GM21447 (cell line): Measurements from ENCODE around the gene SYF2.
A peak's percentile ranks its signal among the peaks of the same experiment; 100 is the strongest.
"Not testable (repeated sequence)": the region's sequence is repeated elsewhere in the genome, so short reads cannot be mapped to it uniquely, and the experiment has no call there.

Source experiments
- ATAC-seq: cut with Tn5 transposase; IDR thresholded peaks from one replicate; pipeline ENCODE4 v1.9.1; 2021; ENCODE audit not compliant: unreplicated experiment

SYF2 gene

DNA sequence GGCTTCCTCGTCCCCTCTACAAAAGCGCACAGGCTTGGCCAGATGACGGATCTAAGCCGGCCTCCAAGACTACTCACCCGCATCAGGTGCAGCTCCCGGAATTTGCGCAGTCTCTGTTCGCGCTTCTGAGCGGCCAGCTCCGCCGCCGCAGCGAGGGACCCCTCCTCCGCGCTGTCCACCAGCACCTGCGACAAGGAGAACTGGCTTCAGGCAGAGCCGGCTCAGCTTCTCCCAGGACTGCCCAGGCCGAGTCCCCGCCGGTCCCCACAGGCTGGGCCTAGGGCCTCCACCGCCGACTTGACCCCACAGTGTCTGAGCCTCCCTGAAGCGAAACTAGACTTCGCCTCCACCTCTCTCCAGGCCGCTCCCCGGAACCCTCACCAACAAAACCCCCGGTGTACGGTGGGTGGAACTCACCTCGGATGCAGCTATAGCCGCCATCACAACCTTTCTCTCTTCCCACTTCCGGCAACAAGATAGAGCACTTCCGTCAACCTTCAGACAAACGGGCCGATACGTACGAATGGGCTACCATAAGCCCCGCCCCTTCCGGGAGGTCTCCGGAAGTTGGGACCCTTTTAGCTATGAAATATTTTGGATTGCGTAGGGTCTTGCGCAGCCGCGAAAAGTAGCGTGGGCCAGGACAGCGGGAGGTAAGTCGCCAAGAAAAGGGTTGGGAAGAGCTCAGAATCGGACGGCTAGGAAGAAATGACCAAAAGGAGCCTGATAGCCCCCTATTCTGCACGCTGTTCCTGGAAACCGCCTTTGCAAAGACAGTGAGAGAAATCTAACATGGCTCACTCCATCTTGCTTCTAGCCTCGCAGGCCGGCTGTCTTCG is at the start of gene SYF2:
Gene SYF2, minus strand, starts transcription at position 476 of the 839 bp plus-strand sequence. Its CDS starts 35 bp downstream, at position 441.
- peak; percentile 69 for ATAC-seq

DNA sequence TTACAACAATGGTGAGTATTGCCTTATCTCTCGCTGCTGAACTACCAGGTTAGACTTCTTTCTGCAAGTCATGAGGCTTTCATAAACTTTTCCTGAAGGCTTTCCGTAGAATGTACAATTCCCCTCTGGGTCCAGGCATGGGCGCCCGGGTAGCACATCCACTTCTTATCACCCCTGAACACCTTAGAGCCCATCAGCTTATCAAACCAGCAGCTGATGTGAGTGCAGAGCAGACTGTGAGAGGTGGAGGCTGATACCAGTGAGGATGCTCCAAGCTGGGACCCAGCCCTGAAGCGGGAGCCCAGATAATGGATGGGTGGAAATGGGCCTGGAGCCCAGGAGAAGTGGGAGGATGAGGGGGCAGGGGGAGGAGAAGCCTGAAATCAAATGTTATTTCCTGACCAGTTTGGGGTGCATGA is 47.4 kb upstream of the SYF2 start:
- ATAC-seq = not testable (repeated sequence)

DNA sequence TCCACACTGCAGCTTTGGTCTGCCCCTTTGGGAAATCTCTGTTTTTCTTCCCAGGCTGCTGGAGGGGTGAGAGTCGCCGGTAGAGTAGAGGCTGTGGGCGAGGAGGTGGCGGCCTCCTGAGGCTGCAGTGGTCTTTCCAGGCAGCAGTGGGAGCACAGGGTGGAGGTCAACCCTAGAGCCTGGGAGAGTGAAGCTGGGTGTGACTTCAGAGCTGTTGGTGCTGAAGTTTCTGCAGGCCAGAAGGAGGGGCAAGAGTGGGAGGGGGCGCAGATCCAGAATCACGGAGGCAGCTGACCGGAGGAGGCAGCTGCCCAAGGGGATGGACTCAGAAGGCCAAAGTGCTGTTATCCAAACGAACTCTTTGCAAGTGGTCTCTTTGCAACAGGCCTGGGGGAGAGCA is 46.5 kb upstream of the SYF2 start:
- not testable (repeated sequence) for ATAC-seq

DNA sequence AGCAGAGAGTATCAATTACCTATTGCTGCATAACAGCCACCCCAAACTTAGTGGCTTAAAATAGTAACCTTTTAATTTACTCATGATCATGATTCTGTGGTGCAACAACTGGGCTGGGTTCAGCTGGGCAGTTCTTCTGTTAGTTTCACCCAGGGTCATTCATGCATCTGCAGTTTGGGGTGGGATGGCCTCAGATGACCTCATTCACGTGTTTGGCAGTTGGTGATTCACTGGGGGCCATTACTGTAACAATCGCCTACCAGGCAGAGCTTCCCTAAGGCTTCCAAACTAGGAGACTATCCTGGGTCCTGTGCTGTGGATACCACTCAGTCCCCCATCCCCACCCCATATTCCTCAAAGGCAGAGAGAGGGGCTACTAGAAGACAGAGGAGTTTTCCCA is 46.1 kb upstream of the SYF2 start:
- ATAC-seq = not testable (repeated sequence)

DNA sequence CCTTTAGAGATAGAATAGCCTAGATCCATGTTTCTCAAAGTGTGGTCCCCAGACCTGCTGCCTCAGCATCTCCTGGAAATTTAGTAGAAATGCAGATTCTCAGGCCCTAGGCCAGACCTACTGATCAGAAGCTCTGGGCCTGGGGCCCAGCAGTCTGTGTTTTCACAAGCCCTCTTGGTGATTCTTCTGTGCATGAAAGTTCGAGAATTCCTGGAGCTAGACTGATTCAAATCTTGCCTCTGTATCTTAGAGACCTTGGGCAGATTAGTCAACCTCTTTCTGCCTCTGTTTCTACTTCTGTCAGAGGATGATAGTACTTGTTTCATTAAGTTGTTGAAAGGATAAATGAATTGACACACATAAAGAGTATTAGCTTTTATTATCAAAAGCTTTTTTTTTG is 45.0 kb upstream of the SYF2 start:
- ATAC-seq = not testable (repeated sequence)

DNA sequence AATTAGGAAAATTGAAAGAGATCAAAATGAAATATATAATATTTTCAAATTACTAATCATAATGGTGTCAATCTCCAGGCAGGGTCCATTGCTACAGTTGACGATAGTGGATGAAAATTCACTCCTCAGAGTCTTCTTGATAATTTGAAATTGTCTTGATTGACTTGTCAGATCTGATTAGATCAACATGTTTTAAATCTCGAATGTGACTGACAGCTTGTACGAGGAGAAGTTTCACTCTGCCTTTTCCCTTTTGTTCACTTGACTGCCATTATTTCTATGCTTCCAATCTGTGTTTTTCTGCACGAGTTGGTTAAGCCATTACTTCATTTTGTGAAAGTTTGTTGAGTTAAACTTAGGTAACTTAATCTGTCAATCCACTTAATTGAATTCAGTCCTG is 43.3 kb upstream of the SYF2 start:
- not testable (repeated sequence) for ATAC-seq

DNA sequence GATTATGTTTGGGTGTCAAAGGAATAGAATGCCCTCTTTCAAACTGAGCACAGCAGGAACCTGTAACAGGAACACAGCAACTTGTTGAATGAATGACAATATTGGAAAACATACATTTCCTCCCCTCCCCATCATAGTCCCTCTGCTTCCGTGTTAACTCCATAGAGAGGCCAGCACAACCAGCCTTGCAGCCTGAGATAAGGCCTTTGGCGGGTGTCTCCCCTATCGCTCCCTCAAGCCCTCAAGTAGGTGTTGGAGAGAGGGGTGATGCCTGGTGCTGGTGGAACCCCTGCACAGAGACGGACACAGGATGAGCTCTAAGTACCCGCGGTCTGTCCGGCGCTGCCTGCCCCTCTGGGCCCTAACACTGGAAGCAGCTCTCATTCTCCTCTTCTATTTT is 39.9 kb upstream of the SYF2 start, which contains the start of gene RHD:
Gene RHD, plus strand, starts transcription at position 272 of the 400 bp plus-strand sequence. Its CDS starts 39 bp downstream, at position 311.
- not testable (repeated sequence) for ATAC-seq

DNA sequence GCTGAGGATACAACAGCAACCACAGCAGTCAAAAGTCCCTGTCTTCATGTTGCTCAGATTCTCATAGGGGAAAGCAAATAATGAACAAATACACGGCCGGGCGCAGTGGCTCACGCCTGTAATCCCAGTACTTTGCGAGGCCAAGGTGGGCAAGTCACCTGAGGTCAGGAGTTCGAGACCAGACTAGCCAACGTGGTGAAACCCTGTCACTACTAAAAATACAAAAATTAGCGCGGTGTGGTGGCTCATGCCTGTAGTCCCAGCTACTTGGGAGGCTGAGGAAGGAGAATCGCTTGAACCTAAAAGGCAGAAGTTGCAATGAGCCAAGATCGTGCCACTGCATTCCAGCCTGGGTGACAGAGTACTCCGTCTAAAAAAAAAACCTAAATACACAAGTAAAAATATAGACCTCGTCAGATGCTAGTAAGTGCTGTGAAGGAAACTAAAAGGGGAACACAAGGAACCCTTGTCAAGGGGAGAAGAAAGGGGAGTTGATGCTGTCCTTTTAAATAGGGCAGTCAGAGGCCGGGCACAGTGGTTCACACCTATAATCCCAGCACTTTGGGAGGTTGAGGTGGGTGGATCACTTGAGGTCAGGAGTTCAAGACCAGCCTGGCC is 36.0 kb upstream of the SYF2 start:
- ATAC-seq = not testable (repeated sequence)

DNA sequence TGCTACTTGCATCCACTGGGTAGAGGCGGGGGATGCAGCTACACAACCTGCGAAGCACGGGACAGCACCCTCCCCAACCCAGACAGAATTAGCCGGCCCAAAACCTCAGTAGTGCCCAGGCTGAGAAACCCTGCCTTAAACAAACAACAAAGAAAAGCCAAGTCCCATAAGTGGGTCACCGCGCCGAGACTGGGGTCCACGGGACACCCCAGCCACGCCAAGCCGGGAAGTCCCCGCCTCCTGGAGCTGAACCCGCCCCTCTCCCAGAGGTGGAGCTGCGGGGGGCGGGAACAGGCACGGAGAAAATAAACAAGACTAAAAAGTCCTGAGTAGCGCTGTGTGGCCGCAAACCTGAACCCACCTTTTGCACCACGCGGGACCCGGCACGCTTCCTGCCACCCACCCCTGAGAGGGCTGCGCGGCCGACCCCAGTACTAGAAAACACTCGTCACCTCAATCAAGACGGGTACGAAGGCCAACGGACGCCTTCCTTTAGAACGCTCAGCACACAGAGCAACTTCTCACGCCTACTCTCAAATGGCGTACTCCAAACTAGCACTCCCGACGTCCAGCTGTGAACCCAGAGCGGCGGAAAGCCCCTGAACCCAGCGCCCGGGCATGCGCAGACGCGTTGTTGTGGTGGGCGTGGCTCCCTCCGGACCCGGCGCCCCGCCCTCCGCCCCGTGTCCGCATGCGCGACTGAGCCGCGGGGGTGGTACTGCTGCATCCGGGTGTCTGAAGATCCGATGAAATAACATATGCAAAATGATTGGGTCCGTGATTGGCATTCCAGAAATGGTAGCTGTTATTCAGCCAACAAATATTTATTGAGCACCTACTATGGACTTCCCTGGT is 35.2 kb upstream of the SYF2 start:
- peak; percentile 60 for ATAC-seq

DNA sequence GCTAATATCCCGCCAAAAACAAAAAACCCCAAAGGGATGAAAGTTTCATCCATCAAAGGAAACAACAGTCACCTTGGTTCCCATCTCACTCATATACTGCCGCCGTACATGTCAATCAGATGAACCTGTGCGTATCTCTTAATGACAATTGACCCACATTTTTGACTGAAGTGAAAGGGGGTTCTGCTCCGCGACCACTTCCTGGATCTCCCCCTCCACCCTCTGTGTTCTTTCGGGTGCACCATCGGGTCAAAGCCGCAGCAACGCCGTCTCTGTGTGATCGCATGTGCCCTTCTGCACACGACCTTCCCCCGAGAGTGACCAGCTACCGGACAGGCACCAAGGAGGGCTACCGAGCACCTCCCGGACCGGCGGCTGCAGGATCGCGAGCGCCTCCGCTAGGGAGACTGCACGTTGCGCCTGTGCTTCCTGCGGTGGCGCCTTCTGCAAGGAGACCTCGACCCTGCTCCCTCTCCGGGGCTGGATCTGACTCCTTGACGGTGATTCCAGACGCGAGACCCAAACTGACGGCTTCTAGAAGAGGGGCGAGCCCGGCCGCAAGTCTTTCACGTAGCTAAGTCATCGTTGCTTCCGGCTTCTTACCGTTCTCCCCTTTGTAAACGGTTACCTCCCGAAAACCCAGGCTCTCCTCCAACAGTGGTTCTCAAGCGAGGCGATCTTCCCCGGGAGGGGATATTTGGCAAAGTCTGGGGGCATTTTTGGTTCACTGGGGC is 34.4 kb upstream of the SYF2 start:
- peak; percentile 14 for ATAC-seq

DNA sequence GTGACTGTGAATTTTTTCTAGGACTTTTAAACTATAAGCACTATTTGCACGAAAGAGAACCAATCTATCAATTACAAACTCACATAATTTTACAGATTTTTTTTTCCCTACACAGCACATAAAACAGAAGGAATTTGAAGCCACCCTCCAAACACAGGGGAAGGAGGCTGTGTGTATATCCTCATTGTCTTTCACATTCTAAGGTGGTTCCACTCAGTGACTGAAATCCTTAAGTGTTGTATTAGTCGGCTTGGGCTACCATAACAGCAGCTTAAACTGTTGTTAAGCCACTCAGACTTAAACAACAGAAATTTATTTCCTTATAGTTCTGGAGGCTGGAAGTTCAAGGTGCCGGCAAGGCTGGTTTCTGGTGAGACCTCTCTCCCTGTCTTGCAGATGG is 28.0 kb upstream of the SYF2 start:
- not testable (repeated sequence) for ATAC-seq

DNA sequence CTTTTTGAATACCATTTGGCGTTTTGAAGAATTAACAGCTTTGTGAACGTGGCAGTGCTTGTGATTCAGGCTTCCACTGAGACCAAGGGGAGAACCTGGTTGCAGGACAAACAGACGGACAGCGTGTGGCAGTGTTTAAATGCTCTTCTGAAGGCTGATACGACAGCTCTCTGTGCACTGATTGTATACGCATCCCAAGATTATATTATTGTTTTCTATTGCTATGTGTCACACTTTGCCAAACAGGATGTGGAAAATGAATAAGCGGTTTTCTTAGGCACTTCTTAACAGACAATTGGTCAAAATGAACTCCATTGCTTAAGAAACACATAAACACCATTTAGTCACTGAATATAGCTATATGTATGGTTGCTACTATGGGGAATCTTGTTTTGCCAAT is 27.5 kb upstream of the SYF2 start:
- not testable (repeated sequence) for ATAC-seq

DNA sequence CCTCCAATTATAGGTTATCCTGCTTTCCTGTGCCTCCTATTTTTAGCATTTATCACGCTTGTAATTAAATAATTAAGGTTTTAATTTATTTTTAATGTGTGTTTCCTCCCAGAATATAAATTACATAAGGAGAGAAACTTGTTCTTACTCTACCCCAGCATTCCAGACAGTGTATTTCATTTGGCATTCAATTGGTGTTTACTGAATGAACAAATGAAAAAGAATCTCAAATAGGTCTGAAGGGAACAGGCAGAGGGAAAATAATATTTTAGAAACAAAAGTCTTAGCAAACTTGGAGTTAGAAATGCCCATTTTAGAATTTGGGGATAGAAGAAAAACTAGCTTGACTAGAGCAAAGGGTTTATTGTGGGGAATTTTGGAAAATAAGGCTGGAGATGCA is 24.9 kb upstream of the SYF2 start:
- no peak for ATAC-seq

DNA sequence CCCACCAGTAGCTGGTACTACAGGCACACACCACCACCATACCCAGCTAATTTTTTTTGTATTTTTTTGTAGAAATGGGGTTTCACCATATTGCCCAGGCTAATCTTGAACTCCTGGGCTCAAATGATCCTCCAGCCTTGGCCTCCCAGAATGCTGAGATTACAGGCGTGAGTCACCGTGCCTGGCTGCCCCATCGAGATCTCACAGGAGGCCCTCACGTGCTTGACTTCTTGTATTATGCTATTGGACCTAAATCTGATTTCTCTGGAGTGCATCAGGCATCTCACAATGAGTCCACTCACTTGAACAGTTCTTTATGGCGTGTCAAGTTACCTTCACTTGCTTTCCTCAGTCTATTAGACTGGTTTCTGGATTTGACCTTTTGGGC is 24.3 kb upstream of the SYF2 start:
- no peak for ATAC-seq

DNA sequence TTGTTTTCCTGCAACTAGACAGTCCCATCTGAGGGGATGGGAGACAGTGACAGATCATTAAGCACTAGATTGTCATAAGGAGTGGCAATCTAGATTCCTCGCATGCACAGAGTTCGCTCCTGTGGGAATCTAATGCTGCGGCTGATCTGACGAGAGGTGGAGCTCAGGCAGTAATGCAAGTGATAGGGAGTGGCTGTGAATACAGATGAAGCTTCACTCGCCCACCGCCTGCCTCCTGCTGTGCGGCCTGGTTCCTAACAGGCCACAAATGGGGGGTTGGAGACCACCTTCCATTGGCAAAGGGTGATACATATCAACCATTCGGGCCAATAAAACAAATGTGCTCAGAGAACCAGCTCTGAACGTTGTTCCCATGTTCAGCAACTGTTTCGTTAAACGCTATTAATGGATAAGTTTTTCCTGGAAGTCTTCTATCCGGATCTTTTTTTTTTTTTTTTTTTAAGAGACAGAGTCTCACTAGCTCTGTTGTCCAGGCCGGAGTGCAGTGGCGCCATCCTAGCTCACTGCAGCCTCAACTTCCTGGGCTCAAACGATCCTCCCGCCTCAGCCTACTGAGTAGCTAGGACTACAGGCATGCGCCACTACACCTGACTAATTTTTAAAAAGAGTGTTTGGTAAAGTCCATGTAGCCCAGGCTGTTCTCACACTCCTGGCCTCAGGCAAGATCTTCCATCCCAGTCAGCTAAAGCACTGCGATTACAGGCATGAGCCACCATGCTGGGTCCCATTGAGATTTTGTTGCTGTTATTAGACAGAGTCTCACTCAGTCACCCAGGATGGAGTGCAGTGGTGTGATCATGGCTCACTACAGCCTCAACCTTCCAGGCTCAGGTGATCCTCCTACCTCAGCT is 23.6 kb upstream of the SYF2 start:
- ATAC-seq = no peak

DNA sequence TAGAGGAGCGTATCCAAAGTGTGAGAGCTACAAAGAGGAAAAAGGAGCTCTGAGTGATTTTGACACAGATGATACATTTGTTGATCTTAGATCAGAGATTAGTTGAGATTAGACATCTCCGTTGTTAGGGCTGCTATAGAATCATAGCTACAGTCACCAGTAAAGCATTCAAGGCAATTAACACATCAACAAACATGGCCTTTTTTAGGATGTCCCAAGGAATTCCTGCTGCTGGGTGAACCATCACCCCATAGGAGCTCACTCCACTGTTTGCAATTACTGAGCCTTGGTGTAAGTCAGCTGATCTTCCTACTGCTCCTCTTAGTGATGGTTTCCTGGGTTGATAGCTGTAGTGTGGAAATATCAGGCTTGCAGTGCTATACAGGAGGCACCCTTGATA is 21.6 kb upstream of the SYF2 start:
- no peak for ATAC-seq

DNA sequence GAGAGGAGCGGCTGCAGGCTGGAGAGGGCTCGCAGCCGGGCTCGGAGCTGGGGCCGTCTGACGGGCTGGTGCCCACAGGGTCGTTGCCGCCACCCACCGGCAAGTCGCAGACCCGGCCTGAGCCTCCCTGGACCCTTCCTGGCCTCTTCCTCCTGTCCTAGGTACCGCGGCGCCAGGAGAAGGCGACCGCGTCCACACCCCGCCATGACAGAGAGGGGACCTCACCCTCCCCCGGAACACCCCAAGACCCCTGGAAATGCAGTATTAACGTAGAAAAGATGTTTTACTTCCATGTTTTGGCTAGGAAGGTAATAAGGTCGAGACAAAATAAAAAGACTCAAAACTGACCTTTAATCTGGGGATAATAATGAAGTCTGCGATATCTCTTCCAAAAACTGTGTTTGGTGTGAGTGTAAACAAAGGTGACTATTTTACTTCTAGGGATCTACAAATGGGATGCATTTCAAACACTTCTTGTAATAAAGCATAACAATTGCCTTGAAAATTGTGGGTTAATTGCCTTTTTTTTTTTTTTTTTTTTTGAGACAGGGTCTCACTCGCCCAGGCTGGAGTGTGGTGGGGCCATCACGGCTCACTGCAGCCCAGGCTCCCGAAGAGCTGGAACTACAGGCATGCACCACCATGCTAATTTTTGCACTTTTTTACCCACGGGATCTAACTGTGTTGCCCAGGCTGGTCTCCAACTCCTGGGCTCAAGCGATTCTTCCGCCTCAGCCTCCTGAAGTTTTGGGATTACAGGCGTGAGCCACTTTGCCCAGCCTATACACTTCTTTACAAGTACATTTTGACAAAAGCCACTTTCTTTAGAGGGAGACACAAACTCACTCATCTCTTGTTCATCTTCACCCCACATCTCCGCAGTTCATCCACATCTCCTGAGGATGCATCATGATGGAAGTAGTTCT is 15.8 kb upstream of the SYF2 start:
- ATAC-seq = peak; percentile 41

DNA sequence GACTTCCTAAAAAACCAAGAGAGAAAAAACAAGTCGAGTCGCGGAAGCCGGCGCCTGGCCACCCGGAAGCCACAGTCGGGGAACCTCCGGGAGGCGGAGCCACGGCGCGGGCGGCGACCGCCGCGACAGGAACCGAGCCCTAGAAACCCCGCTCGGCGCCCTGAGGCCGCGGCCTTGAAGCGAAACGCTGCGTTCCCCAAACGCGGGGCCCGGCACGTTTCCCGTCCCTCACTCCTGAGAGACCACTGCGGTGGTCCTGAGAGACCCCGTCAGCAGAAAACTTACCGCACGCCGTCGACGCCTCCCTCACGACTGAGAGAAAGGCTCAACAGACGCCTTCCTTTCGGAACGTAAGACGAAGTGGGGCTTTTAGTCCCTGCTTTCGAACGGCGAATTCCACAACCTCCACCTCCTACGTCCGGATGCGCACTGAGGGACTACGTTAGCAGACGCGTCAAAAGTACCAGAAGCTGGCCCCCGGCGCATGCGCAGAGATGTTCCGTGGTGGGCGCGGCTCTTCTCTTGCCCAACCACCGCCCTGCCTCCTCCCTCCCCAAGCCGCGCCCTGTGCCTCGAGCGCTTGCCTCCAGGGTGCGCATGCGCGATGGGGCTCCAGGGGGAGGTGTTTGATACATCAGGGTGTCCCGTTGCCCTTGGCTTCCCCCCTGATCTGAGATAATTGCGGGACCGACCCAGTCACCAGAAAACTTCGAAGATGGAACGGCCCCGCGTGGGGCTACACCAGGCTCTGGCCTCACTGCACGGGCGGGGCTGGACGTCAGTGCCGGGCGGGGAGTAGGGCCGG is 14.9 kb upstream of the SYF2 start, which contains the start of gene RSRP1:
Gene RSRP1, minus strand, starts transcription at position 431 of the 805 bp plus-strand sequence. CDS start 491 bp downstream, outside the sequence.
- peak; percentile 71 for ATAC-seq
